Neural cell (in vitro differentiated cells): ENCODE data around the gene FASTK. TPM values are rescaled to one million over a fixed set of nuclear protein-coding genes. Genes with fewer than 3 reads are reported as not detected.

Source experiments
- H2AFZ ChIP-seq: fragments of 200-600, 300-800 bp; sonication (generic), shearing (Covaris generic); 2 replicates; pipeline ENCODE4 v1.6.0; 2014; ENCODE audit warnings: low read depth, mild to moderate bottlenecking, antibody characterized with exemption, low read length, moderate library complexity
- H3F3A ChIP-seq: fragments of 200-600 bp; shearing (Covaris generic); 2 replicates; pipeline ENCODE4 v1.6.1; 2016; ENCODE audit warnings: mild to moderate bottlenecking, moderate library complexity, mixed read lengths, antibody characterized with exemption, low read length; ENCODE audit not compliant: insufficient read depth, poor library complexity, severe bottlenecking
- H3K27ac ChIP-seq: fragments of 200-600, 300-800 bp; sonication (generic), shearing (Covaris generic); 2 replicates; pipeline ENCODE4 v1.5.1; 2014; ENCODE audit warnings: mild to moderate bottlenecking, low read length, moderate library complexity
- H3K27me3 ChIP-seq: fragments of 300-800, 200-600 bp; sonication (generic), shearing (Covaris generic); 2 replicates; pipeline ENCODE4 v1.6.0; 2014; ENCODE audit warnings: mild to moderate bottlenecking, low read depth, low read length, moderate library complexity; ENCODE audit not compliant: insufficient read depth
- H3K36me3 ChIP-seq: fragments of 300-800, 200-600 bp; sonication (generic), shearing (Covaris generic); 2 replicates; pipeline ENCODE4 v1.5.1; 2014; ENCODE audit warnings: mild to moderate bottlenecking, antibody characterized with exemption, low read length, moderate library complexity; ENCODE audit not compliant: insufficient read depth
- H3K4me2 ChIP-seq: fragments of 300-800, 200-600 bp; sonication (generic), shearing (Covaris generic); 2 replicates; pipeline ENCODE4 v1.6.0; 2014; ENCODE audit warnings: mild to moderate bottlenecking, low read length
- H3K4me3 ChIP-seq: fragments of 300-800, 200-600 bp; sonication (generic), shearing (Covaris generic); 2 replicates; pipeline ENCODE4 v1.5.1; 2014; ENCODE audit warnings: mild to moderate bottlenecking, low read length, moderate library complexity
- H3K79me2 ChIP-seq: fragments of 200-600 bp; shearing (Covaris generic); replicated peaks from 2 replicates; pipeline ENCODE4 v1.6.0; 2014; ENCODE audit warnings: mild to moderate bottlenecking, low read length, moderate library complexity; ENCODE audit not compliant: insufficient read depth
- H3K9ac ChIP-seq: fragments of 300-800, 200-600 bp; sonication (generic), shearing (Covaris generic); 2 replicates; pipeline ENCODE4 v1.6.1; 2016; ENCODE audit warnings: mild to moderate bottlenecking, low read length, mixed read lengths
- H3K9me2 ChIP-seq: fragments of 200-600 bp; shearing (Covaris generic); 2 replicates; pipeline ENCODE4 v1.6.1; 2016; ENCODE audit warnings: mild to moderate bottlenecking, low read length, mixed read lengths; ENCODE audit not compliant: insufficient read depth
- H3K9me3 ChIP-seq: fragments of 200-600, 300-800 bp; sonication (generic), shearing (Covaris generic); 2 replicates; pipeline ENCODE4 v1.6.1; 2016; ENCODE audit warnings: mild to moderate bottlenecking, mixed run types, low read length, moderate library complexity, mixed read lengths
- H4K20me1 ChIP-seq: fragments of 200-600 bp; shearing (Covaris generic); 2 replicates; pipeline ENCODE4 v1.6.1; 2016; ENCODE audit warnings: mild to moderate bottlenecking, mixed run types; ENCODE audit not compliant: insufficient read depth
- CTCF ChIP-seq: fragments of 450-650 bp; IDR thresholded peaks from 2 replicates; pipeline ENCODE4 v1.5.1; 2014; ENCODE audit warnings: antibody characterized with exemption, mild to moderate bottlenecking, moderate library complexity; ENCODE audit not compliant: poor library complexity, severe bottlenecking
- EP300 ChIP-seq: fragments of 450-650 bp; conservative IDR thresholded peaks from 2 replicates; pipeline ENCODE4 v1.6.1; 2014; ENCODE audit warnings: antibody characterized with exemption, mild to moderate bottlenecking, moderate library complexity; ENCODE audit not compliant: poor library complexity, severe bottlenecking
- EZH2 ChIP-seq: fragments of 200-600, 300-800 bp; shearing (Covaris generic), sonication (generic); IDR thresholded peaks from 2 replicates; pipeline ENCODE4 v1.6.1; 2014; ENCODE audit warnings: antibody characterized with exemption, low read length, borderline replicate concordance, mild to moderate bottlenecking; ENCODE audit not compliant: insufficient read depth, poor library complexity, severe bottlenecking
- MXI1 ChIP-seq: fragments of 450-650 bp; conservative IDR thresholded peaks from 2 replicates; pipeline ENCODE4 v1.6.1; 2014; ENCODE audit warnings: antibody characterized with exemption, mild to moderate bottlenecking; ENCODE audit not compliant: poor library complexity, severe bottlenecking
- POLR2AphosphoS5 ChIP-seq: IDR thresholded peaks from 2 replicates; pipeline ENCODE4 v1.6.1; 2012
- RAD21 ChIP-seq: fragments of 450-650 bp; conservative IDR thresholded peaks from 2 replicates; pipeline ENCODE4 v1.6.1; 2014; ENCODE audit warnings: antibody characterized with exemption, mild to moderate bottlenecking, moderate library complexity
- REST ChIP-seq: IDR thresholded peaks from 2 replicates; pipeline ENCODE4 v1.6.1; 2012; ENCODE audit warnings: borderline replicate concordance
- TAF1 ChIP-seq: IDR thresholded peaks from 2 replicates; pipeline ENCODE4 v1.6.1; 2012; ENCODE audit warnings: low read depth
- polyA plus RNA-seq: library from polyadenylated mRNA; depleted of rRNA; stranded (reverse); fragments of >200 nt; gene quantifications from 2 replicates; pipeline ENCODE4 v1.2.3, GENCODE V29; 2014

Gene FASTK
- polyA plus RNA-seq, 1 donor from 2014 or later, result 147 TPM

GRCh38 chr7:151083071-151083823, 2.6 kb upstream of the FASTK start, which contains the start of gene TMUB1:
TMUB1 (minus strand) TSS chr7:151083493; CDS start chr7:151082563, 930 bp downstream.
- H3K27me3 ChIP-seq, result no peaks in the 10 kb centered on the region
- no peaks in the 10 kb centered on the region for H3K36me3 ChIP-seq
- TF ChIP-seq EZH2 (no peak), EP300 (no peak), POLR2AphosphoS5 (peak; percentile 24), MXI1 (peak; percentile 93), CTCF (peak; percentile 21), REST (no peak)
- peak within 1 kb of the TSS; percentile 79 for H3K4me3 ChIP-seq
- peak within 1 kb of the TSS; percentile 56 for H3K4me2 ChIP-seq
- peaks cover 8% of the 10 kb centered on the region for H4K20me1 ChIP-seq
- H3F3A ChIP-seq, result peaks cover under 1% of the 10 kb centered on the region
- H3K9me2 ChIP-seq, result no peaks in the 10 kb centered on the region
- H3K79me2 ChIP-seq, result peaks cover 19% of the 10 kb centered on the region
- peak within 1 kb of the TSS; percentile 75 for H3K9ac ChIP-seq
- H3K27ac ChIP-seq, result peak within 1 kb of the TSS; percentile 23
- peak within 1 kb of the TSS; percentile 40 for H2AFZ ChIP-seq
- H3K9me3 ChIP-seq, result no peaks in the 10 kb centered on the region

- H3K36me3 ChIP-seq, result no peaks in the 10 kb centered on the region
- TF ChIP-seq RAD21 (no peak), EP300 (no peak), TAF1 (no peak), CTCF (no peak), EZH2 (no peak), MXI1 (no peak), POLR2AphosphoS5 (no peak), REST (no peak)
- peaks cover 13% of the 10 kb centered on the region for H3K79me2 ChIP-seq
- no peaks in the 10 kb centered on the region for H4K20me1 ChIP-seq
- H3K4me2 ChIP-seq, result peak overlapping the region; percentile 56
- H3K9ac ChIP-seq, result peak overlapping the region; percentile 75
- H3K9me2 ChIP-seq, result no peaks in the 10 kb centered on the region
- no peaks in the 10 kb centered on the region for H3K27me3 ChIP-seq
- peak overlapping the region; percentile 40 for H2AFZ ChIP-seq
- no peaks in the 10 kb centered on the region for H3F3A ChIP-seq
- no peaks in the 10 kb centered on the region for H3K9me3 ChIP-seq
- peak overlapping the region; percentile 79 for H3K4me3 ChIP-seq
- H3K27ac ChIP-seq, result no peak overlapping the region
Observed at GRCh38 chr7:151082141-151083070, 1.8 kb upstream of the FASTK start.
